ENCODE measurements around the gene CXADR.
"Not testable (repeated sequence)": the region's sequence is repeated elsewhere in the genome, so short reads cannot be mapped to it uniquely, and the experiment has no call there.

The CXADR gene

DNA sequence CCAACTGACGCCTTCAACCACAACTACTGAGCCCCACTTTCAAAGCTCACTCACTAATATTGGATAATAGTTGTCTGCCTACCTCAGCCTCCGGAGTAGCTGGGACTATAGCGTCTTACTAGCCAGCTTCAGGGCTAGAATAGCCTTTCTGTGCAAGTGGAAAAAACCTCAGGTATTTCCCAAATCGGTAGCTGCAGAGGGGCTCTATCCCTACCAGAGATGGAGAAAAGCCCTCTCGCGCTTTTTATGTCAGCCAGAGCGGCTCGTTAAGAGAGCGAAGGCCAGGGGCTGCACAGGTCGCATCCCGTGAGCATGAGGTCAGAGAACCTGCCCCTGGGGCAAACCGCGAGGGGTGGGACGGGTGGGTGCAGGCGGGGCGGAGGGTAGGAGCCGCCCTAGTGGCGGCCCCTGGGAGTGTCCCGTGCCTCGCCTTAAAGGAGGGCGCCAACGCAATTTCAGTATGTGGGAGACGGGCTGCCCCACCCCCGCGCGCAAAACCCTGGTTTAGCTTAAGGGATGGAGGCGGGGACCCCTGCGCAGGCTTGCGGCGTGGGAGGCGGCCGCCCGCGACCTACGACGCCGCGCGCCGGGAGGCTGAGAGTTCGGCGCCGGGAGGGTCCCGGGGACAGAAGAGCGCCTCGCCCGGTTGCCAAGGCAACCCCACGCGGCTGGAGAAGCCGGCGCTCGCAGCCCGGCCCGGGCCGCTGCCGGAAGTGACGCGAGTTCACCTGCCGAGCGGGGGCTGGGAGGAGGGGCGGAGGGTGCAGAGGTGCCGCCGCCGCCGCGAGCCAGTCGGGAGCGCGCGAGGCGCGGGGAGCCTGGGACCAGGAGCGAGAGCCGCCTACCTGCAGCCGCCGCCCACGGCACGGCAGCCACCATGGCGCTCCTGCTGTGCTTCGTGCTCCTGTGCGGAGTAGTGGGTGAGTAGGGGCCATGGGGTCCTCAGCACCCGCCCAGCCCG, at the start of gene CXADR:
CXADR (plus strand) TSS at position 791 of the 961 bp plus-strand sequence; CDS start at position 878, 87 bp downstream.
- DNase-seq (ENCODE audit: low read depth in 2 of 2), result peak; percentile 48 to 50

DNA sequence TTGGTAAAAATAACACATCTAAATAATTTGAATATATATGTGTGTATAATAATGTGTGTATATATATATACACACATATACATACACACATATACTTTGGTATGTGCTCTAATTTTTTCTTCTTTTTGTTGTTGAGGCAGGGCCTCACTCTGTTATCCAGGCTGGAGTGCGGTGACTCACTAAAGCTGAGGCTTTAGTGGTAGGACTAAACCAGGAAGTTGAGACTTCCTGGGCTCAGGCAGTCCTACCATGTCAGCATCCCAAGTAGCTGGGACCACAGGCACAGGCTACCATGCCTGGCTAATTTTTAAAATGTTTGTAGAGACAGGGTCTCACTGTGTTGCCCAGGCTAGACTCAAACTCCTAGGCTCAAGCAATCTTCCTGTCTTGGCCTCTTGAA, 46.7 kb upstream of the CXADR start:
- no peak for DNase-seq (ENCODE audit: low read depth in 2 of 2)

DNA sequence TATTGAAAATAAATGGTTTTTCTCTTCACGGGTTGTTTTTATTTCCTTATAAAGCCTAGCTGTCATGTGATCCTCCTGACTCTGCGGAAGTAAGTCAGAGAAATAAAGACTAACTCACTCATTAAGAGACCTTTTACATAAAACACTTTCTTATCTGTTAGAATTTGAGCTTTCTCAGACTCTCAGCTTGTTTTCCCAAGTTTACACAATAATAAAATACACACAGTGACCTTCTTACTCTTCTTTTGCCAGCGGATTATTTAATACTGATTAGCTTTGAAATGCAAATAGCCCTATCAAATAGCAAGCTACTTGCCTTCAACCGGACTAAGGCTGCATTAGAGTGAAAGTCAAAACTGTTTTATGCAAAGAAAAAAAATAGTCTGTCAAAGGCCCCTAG, 45.5 kb upstream of the CXADR start:
- DNase-seq (ENCODE audit: low read depth in 2 of 2), result no peak

DNA sequence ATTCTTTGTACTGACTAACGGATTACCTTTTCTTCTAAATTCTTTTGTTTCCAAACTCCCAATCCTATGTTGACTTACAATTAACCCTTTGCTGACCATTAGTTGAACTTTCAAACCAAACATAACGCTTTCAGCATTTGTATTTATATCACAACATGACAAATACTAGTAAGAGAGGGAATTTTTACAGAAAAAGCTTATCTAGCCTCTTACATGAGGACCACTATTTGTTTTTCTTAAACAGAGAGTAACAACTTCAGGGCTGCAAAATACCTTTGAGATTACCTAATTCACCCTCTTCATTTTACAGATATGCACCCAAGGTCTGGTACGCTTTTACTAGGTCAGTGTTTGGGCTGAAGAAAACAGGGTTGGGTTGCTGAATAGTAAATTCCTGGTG, 45.0 kb upstream of the CXADR start:
- no peak for DNase-seq (ENCODE audit: low read depth in 2 of 2)

DNA sequence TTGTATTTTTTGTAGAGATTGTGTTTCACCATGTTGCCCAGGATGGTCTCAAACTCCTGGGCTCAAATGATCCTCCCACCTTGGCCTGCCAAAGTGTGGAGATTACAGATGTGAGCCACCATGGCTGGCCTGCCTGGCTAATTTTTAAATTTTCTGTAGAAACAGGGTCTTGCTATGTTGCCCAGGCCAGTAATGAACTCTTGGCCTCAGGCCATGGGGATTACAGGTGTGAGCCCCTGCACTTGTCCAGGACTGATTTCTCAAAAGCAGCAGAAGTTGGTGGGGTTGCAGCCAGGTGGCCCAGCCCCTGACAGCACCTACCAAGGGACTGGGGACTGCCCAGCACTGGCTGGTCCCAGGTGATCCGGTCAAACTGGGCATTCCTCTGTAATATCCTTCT, 44.1 kb upstream of the CXADR start:
- DNase-seq (ENCODE audit: low read depth in 2 of 2), result no peak

DNA sequence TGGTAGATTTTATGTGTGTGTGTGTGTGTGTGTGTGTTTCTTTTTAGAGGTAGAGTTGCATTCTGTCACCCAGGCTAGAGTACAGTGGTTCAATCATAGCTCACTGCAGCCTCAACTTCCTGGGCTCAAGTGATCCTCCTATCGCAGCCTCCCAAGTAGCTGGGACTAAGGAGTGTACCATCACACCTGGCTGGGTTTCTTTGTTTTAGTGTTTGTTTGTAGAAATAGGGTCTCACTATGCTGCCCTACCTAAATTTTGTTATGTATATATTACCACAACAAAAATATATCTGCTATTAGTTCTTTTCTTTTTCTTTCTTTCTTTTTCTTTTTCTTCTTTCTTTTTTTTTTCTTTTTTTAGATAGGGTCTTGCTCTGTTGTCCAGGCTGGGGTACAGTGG, 43.1 kb upstream of the CXADR start:
- no peak for DNase-seq (ENCODE audit: low read depth in 2 of 2)

DNA sequence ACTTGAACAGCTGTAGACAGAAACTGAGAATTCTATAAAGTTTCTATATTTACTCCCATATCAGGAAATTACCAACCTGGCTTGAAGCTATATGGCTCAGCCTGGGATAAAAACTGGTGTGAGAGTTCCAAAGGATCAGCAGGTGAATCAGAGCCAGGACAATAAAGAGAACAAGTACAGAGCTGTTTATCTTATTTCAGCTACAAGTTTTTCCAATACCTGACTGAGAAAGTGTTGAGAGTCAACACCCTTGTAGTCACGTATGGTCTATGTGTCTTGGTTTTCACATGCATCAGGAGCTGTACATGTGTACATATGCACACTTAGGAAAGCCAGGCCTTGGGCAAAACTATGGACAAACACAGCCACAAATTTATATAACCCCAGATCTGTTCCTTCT, 40.7 kb upstream of the CXADR start:
- DNase-seq (ENCODE audit: low read depth in 2 of 2), result no peak

DNA sequence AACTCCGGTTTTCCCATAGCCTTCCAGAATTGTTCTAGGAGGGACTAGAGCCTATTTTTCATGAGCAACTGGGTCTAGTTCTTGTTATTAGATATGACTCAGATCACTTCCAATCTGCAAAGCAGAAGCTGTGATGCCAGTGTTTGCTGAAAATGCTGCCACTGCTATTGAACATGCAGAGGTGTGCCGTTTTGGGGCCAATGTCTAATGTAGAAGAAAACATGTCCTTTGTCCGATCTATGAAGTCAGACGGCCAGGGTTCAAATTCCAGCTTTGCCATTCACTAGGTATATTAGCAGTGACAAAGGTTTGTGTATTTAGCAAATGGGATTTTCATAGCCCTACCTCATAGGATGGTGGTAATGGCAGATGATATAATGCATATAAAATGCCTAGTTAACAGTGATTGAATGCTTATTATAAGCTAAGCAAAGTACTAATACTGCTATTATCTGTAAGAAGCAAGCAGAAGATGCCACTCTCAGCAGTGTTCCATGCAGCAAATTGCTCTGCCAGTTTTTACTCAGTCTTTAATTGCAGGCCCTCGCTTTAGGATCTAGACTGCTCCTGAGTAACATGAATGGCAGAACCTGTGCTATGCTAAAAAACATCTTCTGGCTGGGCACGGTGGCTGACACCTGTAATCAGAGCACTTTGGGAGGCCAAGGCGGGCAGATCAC, 40.1 kb upstream of the CXADR start:
- no peak for DNase-seq (ENCODE audit: low read depth in 2 of 2)

DNA sequence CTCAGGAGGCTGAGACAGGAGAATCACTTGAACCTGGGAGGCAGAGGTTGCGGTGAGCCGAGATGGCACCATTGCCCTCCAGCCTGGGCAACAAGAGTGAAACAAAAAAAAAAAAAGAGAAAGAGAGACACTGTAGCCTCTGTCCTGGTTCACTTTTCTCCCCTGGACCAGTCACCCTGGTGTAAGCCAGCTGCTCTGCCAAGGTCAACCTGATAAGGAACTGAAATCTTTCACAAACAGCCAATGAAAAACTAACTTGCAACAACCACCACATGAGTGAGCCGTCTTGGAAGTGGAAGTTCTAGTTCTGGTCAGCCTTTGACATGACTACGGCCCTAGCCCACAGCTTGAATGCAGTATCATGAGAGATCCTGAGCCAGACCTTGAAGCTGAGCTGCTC, 36.8 kb upstream of the CXADR start:
- DNase-seq (ENCODE audit: low read depth in 2 of 2), result no peak

DNA sequence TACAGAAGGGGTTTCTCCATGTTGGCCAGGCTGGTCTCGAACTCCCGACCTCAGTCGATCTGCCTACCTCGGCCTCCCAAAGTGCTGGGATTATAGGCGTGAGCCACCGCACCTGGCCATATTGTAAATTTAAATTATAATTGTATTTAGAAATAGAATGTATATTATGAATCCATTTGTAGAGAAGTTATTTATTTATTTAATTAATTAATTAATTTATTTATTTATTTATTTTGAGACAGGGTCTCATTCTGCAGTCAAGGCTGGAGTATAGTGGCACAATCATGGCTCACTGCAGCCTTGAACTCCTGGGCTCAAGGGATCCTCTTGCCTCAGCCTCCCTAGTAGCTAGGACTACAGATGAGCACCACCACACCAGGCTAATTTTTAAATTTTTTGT, 34.7 kb upstream of the CXADR start:
- not testable (repeated sequence) for DNase-seq (ENCODE audit: low read depth in 2 of 2)

DNA sequence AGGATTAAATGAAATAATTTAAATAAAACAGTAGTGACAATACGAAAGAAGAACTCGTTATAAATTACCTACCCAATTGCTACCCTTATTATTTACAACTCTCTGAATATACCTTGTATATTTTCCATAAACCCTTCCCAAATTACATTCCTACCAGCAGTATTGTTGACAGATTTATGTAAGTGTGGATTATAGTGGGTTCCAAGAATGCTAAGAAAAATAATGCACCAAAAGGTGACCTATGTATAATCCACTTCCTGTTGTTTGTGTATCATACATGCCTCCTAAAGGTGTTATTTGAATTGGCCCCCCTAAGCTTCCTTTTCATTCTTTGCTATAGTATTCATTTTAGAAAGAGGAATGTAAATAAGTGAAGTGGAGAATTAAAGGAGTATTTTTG, 33.2 kb upstream of the CXADR start:
- DNase-seq (ENCODE audit: low read depth in 2 of 2), result no peak

DNA sequence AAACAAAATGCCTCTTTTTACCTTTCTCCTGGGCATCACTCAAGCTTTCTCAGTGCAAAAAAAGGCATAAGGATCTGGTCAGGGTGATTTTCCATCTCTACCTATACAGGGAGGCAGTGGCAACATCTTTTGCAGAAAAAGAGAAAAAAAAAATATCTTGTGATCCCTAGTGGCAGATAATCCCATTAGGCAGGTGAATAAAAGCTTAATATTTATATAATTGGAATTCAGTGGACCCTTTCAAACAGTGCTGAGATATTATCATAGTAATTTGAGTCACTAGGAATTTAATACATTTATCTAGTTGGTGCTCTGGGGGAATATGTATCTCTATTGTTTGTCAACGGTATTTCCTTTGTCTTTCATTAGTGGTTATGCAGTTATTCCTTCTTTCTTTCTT, 29.9 kb upstream of the CXADR start:
- DNase-seq (ENCODE audit: low read depth in 2 of 2), result no peak

DNA sequence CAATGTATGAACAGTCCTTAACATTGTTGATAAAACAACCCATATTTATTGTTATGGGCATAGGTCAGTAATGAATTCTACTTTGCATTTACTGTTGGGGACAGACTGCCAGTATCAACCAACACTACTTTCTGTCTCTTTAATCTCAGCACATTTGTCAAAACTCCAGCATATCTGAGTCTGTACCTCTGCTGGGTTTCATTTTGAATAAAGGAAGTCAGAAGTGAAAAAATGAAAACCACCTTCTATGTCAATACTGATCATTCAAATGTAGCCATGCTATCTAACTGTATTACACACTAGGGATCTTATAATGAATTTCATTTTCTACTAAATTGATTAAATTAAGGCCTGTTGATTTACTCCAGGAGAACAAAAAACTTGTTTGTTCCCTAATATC, 24.2 kb upstream of the CXADR start:
- no peak for DNase-seq (ENCODE audit: low read depth in 2 of 2)

DNA sequence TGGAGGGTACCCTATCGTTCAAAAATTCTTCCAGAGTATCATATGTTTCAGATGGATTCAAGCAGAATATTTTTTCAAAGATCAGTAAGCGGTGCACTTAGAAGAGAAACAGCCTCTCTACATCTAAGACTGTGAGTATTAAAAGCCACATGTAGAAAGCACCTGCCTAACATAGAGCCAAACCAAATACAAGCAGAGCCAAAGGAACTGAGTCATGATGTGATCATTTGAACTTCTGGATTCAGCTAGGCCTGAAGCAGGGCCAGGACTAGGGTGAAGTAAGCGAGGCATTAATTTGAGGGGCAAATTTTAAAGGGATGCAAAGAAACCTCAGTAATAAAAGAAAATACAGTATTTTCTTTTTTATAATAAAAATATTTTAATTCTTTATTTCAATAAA, 23.3 kb upstream of the CXADR start:
- DNase-seq (ENCODE audit: low read depth in 2 of 2), result not testable (repeated sequence)

DNA sequence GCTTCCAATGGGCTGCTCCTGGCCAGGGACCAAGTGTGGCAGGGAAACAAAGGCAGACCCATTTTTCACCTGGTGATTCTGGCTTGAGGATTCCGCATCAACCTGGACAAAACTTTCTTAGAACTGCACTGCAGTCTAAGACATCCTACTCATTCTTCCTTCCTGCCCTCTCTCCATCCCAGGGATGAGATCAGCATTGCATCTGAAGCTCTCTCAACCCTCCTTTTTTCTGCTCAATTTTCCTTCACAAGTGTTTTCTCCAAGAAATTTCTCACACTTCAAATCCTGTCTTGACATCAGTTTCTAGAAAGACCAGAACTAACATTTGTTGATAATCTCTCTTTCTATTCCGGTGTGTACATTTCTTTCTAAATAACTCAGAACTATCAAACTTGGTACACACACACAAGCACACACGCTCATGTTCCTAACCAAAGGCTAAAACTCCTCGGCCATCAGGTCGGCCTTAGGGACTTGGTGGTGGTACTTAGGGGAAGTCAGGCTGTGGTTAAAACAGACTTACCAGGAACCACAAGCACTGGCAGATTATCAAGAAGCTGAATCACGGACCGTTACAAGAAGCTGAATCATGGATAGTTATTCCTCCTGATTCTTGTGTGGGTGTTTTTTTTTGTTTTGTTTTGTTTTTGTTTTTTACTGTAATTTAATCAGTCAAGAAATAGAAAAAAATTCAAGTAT, 21.0 kb upstream of the CXADR start:
- DNase-seq (ENCODE audit: low read depth in 2 of 2), result no peak

DNA sequence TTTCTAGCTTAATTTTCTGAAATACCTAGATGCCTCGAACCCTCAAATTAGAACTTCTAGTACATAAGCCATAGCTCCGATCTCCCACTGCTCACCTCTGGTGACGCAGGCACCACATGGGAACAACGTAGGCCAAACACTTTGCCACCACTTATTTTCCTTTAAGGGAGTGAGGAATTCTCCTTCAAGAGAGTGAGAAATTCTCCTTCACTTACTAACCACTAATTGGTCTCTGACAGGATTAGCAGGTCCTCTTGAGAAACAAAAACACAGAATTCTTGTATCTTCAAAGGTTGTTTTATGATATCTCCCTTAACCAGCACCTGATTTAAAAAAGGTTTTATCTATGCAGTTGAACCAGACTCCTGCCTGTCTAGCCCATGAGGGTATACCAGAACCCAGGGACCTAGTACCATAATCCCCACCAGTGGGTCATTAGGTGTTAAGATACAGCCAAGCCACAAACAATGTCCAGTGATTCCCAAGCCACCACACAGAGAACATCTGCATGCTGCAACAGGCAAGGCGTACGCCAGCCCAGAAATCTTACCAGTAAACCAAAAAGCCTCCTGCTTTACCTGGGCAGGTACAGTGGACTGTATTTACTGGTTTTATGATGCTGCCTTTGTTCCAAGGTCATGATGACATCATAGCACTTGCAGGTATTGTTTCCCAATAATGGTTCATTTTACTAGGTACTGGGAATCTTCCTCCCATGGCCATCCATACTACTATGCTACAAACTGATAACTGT, 20.3 kb upstream of the CXADR start:
- no peak for DNase-seq (ENCODE audit: low read depth in 2 of 2)

DNA sequence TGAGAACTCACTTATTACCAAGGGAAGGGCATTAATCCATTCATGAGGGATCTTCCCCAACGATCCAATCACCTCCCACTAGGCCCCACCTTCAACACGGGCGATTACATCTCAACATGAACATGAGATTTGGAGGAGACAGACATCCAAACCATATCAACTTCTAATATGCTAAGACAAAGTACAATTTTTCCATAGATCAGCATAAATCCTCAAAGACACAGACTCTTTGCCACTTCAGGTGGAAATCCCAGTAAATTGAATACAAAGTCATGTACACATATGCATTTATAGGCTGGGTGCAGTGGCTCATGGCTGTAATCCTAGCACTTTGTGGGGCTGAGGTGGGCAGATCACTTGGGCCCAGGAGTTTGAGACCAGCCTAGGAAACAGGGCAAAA, 18.8 kb upstream of the CXADR start:
- no peak for DNase-seq (ENCODE audit: low read depth in 2 of 2)

DNA sequence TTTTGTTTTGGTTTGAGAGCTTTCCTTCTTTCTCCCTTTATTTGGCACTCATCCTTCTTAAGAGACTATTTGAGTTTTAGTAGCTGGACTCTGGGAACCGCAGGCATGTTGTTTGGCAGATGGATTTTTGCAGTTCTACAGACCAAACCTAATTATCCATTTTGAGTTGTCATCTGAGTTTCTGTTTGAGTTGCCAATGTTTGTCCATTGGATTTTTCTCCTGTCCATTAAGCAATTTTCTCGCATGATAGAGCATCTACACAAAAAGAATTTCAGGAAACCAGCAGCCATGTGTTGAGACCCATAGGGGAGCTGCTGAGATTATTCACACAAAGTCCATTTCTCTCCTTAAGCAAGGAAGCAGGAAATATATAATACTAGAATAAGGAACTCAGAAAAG, 17.2 kb upstream of the CXADR start:
- DNase-seq (ENCODE audit: low read depth in 2 of 2), result no peak

DNA sequence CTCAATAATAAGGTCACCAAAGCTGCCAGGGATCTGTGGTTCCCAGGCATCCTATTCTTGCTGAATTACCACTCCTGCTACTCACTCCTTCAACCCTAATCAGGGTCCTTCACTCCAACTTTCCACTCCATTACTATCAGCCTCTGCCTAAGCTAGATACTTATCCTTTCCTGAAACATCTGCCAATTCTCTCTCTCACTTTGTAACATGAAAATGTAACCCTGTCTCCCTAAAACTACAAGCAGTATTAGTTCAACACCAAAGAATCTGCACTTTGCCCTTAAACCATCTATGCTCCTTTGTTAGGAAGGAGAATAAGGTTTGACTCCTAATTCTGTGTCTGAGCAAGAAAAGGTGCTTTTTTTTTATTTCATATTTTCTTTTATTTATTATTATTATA, 15.5 kb upstream of the CXADR start:
- DNase-seq (ENCODE audit: low read depth in 2 of 2), result no peak

DNA sequence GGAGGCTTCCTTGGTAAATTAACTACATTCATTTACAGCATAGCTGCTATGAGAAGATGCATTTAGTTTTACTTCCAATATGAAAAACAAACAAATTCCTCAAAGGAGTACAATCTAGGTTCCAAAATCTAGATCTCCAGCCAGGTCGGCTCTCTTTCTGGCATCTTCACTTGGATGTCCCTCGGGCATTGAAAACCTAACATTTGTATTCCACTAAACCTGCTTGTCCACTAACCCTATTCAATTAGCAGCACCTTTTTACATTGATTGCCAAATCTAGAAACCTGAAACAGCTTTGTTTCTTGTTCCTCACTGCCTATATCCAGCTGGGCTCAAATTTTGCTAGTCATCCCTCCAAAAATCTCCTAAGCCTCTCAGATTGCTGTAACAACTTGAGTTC, 14.3 kb upstream of the CXADR start:
- DNase-seq (ENCODE audit: low read depth in 2 of 2), result no peak

DNA sequence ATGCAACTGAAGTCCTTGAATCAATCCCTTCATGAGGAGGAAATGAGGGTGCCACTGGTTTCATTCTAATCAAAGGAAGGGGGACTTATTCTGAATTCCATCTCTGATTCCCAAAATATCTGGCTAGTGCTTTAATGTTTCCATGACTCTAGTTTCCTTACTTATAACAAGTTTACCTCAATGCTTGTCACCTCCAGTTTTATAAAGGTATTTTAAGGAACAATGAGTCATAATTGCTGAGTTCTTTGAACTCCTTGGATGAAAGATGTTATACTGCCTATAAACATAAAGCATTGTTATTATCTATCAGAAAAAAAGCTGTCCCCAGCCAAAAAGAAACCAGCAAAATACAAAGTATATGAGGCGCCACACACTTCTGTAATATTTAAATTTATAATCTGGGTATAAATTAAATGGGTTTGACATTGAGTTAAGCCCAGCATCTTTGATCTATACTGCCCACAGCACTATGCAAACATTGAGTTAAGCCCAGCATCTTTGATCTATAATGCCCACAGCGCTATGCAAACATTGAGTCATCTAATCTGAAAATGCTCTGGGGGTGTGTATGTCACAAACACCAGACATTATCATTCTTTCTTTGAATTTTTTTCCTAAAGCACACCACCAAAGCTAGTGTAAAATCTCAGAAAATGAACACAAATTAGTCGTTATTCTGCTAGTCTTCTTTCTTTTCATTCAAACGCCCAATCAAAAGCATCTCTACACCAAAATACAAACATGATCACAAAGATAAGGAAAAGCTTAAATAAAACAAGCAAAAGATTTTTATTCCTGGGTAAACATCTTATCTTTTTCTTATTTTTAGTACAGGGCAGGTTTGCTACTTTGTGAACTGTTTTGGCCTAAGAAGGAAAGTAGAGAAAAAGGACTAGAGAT, 11.5 kb upstream of the CXADR start:
- DNase-seq (ENCODE audit: low read depth in 2 of 2), result no peak
